Measurements from ENCODE around the gene MPPE1.

DNA sequence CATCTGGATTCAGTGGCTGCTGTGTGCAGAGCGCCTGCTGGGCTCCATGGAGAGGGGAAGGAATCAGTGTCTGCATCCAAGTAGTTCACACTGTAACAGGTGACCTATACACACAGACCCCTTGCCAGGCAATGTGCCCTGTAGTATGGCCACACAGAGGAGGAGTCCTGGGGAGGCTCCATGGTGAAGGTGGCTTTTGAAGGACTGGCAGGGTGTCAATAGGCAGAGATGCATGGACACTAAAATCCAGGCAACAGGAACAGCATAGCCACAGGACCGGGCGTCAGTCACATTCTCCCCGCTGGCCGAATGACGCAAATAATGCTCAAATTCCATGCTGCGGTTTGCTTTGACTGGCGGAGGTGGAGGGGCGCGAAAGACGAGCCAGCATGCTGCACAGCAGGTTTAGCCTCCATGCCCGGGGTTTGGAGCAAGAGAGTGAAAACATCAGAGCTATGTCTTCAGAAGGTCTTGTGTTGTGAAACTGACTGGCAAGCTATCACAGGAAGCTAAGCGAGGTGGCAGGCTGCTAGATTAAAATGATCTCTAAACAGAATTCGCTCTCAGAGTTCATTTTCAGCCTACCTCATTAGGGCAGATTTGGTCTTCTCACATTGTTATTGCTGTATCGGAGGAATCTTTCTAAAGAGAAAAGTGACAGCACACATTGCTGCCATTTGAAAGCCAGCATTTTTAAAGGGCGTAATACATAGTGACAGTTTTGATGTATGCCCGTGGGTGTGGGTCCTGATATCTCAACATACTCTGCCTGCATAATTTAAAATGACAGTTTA, 58.1 kb downstream of the MPPE1 start:
- TF ChIP-seq CTCF (IDR thresholded peaks at IDR 0.05) (no peak), POLR2A (IDR thresholded peaks at IDR 0.05) (no peak)

All from gastroesophageal sphincter (tissue), 3 donors.